CD14-positive monocyte (primary cell): ENCODE data around the gene PYCARD. TPM values are rescaled to one million over a fixed set of nuclear protein-coding genes. Genes with fewer than 3 reads are reported as not detected.
A peak's percentile ranks its signal among the peaks of the same experiment; 100 is the strongest.

ENCODE experiments used
- DNase-seq, 3 donors: peaks; one replicate each; pipeline ENCODE4 v3.0.0-alpha.2; 2011 to 2022
- H2AFZ ChIP-seq: 2 replicates; pipeline ENCODE4 v1.6.0; 2012; ENCODE audit warnings: mild to moderate bottlenecking, low read depth, low read length, inconsistent platforms; ENCODE audit not compliant: insufficient read depth, poor library complexity, severe bottlenecking
- H3K27ac ChIP-seq, 2 donors: 1 replicate in 1 of 2; 2 replicates in 1 of 2; pipeline ENCODE4 v1.5.1; 2012 to 2013; ENCODE audit warnings: low read length in 2 of 2, control low read depth in 1 of 2, inconsistent platforms in 1 of 2, low read depth in 1 of 2, mild to moderate bottlenecking in 1 of 2
- H3K27me3 ChIP-seq, 2 donors: one replicate each; pipeline versions ENCODE4 v1.6.0 to v1.6.1; 2011 to 2013; ENCODE audit warnings: low read length in 2 of 2; ENCODE audit not compliant: control insufficient read depth in 2 of 2, insufficient read depth in 2 of 2
- H3K36me3 ChIP-seq, 2 donors: replicated peaks in 1 of 2; 1 replicate in 1 of 2; 2 replicates in 1 of 2; pipeline versions ENCODE4 v1.5.1 to v1.6.1; 2012 to 2013; ENCODE audit warnings: low read length in 2 of 2, control low read depth in 1 of 2, inconsistent platforms in 1 of 2, mild to moderate bottlenecking in 1 of 2; ENCODE audit not compliant: insufficient read depth in 2 of 2, control insufficient read depth in 1 of 2
- H3K4me1 ChIP-seq, 2 donors: 1 replicate in 1 of 2; 2 replicates in 1 of 2; pipeline versions ENCODE4 v1.5.1 to v1.6.1; 2012 to 2013; ENCODE audit warnings: low read length in 2 of 2, control low read depth in 1 of 2, inconsistent platforms in 1 of 2, mild to moderate bottlenecking in 1 of 2, moderate library complexity in 1 of 2; ENCODE audit not compliant: insufficient read depth in 2 of 2, control insufficient read depth in 1 of 2
- H3K4me2 ChIP-seq: replicated peaks from 2 replicates; pipeline ENCODE3; 2012; ENCODE audit warnings: low read length, moderate library complexity, mild to moderate bottlenecking; ENCODE audit not compliant: poor library complexity, severe bottlenecking; ENCODE audit errors: extremely low read depth
- H3K4me3 ChIP-seq, 3 experiments: fragments of 200-600 bp in 1 of 3; sonication (generic) in 1 of 3; replicated peaks in 1 of 3; 1 replicate in 2 of 3; 2 replicates in 1 of 3; pipeline ENCODE4 v1.5.1; 2011 to 2013; ENCODE audit warnings: low read length in 3 of 3, mild to moderate bottlenecking in 3 of 3, control low read depth in 2 of 3, low read depth in 2 of 3, inconsistent platforms in 1 of 3, moderate library complexity in 1 of 3
- H3K79me2 ChIP-seq: 2 replicates; pipeline ENCODE4 v1.6.0; 2012; ENCODE audit warnings: mild to moderate bottlenecking, control low read depth, inconsistent platforms, low read length, moderate library complexity; ENCODE audit not compliant: insufficient read depth
- H3K9ac ChIP-seq: 2 replicates; pipeline ENCODE4 v1.6.0; 2017; ENCODE audit warnings: low read length, mild to moderate bottlenecking; ENCODE audit not compliant: insufficient read depth, poor library complexity, severe bottlenecking
- H3K9me3 ChIP-seq, 2 donors: replicated peaks in 1 of 2; 1 replicate in 1 of 2; 2 replicates in 1 of 2; pipeline versions ENCODE4 v1.5.1 to v1.6.1; 2012 to 2013; ENCODE audit warnings: low read length in 2 of 2, control low read depth in 1 of 2; ENCODE audit not compliant: control insufficient read depth in 1 of 2, insufficient read depth in 1 of 2
- H4K20me1 ChIP-seq: 2 replicates; pipeline ENCODE4 v1.6.0; 2012; ENCODE audit warnings: mild to moderate bottlenecking, low read length, control low read depth, moderate library complexity; ENCODE audit not compliant: insufficient read depth
- H3K27ac Mint-ChIP-seq, 7 donors: one replicate each; pipeline ENCODE4 v1.8.0; 2020; ENCODE audit warnings: mild to moderate bottlenecking in 7 of 7, mixed read lengths in 7 of 7, moderate library complexity in 6 of 7, inconsistent platforms in 2 of 7
- H3K27me3 Mint-ChIP-seq, 3 donors: one replicate each; pipeline ENCODE4 v1.8.0; 2021 to 2022; ENCODE audit warnings: low read depth in 3 of 3, mild to moderate bottlenecking in 3 of 3, mixed read lengths in 3 of 3, moderate library complexity in 3 of 3, inconsistent platforms in 1 of 3
- H3K36me3 Mint-ChIP-seq, 2 donors: one replicate each; pipeline ENCODE4 v1.8.0; 2020; ENCODE audit warnings: mixed read lengths in 2 of 2, inconsistent platforms in 1 of 2, mild to moderate bottlenecking in 1 of 2
- H3K4me1 Mint-ChIP-seq: one replicate; pipeline ENCODE4 v1.8.0; 2020; ENCODE audit warnings: mild to moderate bottlenecking, mixed read lengths
- H3K4me3 Mint-ChIP-seq, 2 donors: one replicate each; pipeline ENCODE4 v1.8.0; 2020; ENCODE audit warnings: mild to moderate bottlenecking in 2 of 2, mixed read lengths in 2 of 2, moderate library complexity in 1 of 2
- H3K9me3 Mint-ChIP-seq, 7 donors: one replicate each; pipeline ENCODE4 v1.8.0; 2020 to 2022; ENCODE audit warnings: mixed read lengths in 7 of 7, mild to moderate bottlenecking in 6 of 7, moderate library complexity in 6 of 7, inconsistent platforms in 2 of 7
- WGBS: methylation state at CpG from one replicate; pipeline ENCODE4 v1.1.5; 2013; ENCODE audit warnings: missing lambda C conversion rate; ENCODE audit not compliant: insufficient coverage; 5-methylcytosine and 5-hydroxymethylcytosine counted together
- intact Hi-C, 2 donors: fragments of 100-400 bp; cut with micrococcal nuclease; formaldehyde crosslinking; loops; one replicate each; pipeline versions ENCODE4 v1.15.0 to v1.15.1; 2023
- polyA plus RNA-seq, 3 donors: library from polyadenylated mRNA; depleted of rRNA in 1 of 3; unstranded in 2 of 3; stranded (reverse) in 1 of 3; fragments of 300-500 nt in 2 of 3; fragments of >200 nt in 1 of 3; fragmentation: Illumina TruSeq in 2 of 3; gene quantifications; 1 replicate in 2 of 3; 2 replicates in 1 of 3; pipeline ENCODE4 v1.2.3, GENCODE V29; 2012 to 2021
- TF ChIP-seq, protein P1 (sequence below): fragments of 200-600 bp; IDR thresholded peaks from one replicate; pipeline ENCODE4 v1.8.0; 2022; ENCODE audit warnings: antibody characterized with exemption, mild to moderate bottlenecking

The PYCARD gene
- polyA plus RNA-seq, 3 donors, result 214 to 400 (median 374) TPM

DNA sequence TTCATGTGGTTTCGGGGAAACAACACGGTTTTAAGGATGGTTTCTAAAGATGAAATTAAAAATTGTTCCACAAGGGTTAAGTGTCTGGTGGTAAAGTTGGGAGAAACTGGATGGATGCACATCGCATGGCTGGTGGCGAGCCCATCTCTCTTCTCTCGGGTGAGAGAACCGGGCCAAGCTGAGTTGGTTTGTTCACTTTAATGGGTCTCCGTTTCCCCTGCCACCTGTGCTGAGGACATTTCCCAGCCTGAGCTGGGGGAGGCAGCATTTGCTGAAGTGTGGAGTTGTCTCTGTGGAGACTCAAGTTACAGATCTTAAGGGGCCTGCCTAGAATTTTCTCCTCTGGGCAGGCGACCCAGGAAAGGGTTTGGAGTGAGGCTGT, 14.8 kb downstream of the PYCARD start:
- H3K4me3 Mint-ChIP-seq, result no peak overlapping the region
- H3K9me3 Mint-ChIP-seq, result no peaks in the 10 kb centered on the region
- 96% methylated on average over 5 of the region's 8 CpGs for WGBS
- TF ChIP-seq, protein P1, sequence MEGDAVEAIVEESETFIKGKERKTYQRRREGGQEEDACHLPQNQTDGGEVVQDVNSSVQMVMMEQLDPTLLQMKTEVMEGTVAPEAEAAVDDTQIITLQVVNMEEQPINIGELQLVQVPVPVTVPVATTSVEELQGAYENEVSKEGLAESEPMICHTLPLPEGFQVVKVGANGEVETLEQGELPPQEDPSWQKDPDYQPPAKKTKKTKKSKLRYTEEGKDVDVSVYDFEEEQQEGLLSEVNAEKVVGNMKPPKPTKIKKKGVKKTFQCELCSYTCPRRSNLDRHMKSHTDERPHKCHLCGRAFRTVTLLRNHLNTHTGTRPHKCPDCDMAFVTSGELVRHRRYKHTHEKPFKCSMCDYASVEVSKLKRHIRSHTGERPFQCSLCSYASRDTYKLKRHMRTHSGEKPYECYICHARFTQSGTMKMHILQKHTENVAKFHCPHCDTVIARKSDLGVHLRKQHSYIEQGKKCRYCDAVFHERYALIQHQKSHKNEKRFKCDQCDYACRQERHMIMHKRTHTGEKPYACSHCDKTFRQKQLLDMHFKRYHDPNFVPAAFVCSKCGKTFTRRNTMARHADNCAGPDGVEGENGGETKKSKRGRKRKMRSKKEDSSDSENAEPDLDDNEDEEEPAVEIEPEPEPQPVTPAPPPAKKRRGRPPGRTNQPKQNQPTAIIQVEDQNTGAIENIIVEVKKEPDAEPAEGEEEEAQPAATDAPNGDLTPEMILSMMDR, result no peak
- H3K9me3 ChIP-seq, result no peaks in the 10 kb centered on the region
- no peak overlapping the region for H2AFZ ChIP-seq
- H3K27ac Mint-ChIP-seq, result peak overlapping the region in 2 of 7 donors; percentile 36 to 67
- H3K4me1 Mint-ChIP-seq, result peaks cover 40% of the 10 kb centered on the region
- H3K27ac ChIP-seq, result no peak overlapping the region
- peaks cover 29% of the 10 kb centered on the region in 2 donors for H3K4me1 ChIP-seq
- no peak for DNase-seq
- no peak overlapping the region for H3K9ac ChIP-seq
- peaks cover 91 to 100% of the 10 kb centered on the region in 2 donors for H3K36me3 ChIP-seq
- no peak overlapping the region for H3K4me3 ChIP-seq
- H3K27me3 Mint-ChIP-seq, result peaks cover 0 to 2% (median 0%) of the 10 kb centered on the region in 3 donors
- H3K4me2 ChIP-seq, result no peak overlapping the region
- intact Hi-C loops, result no loop called here
- H3K27me3 ChIP-seq, result no peaks in the 10 kb centered on the region
- peaks cover 90% of the 10 kb centered on the region for H3K79me2 ChIP-seq
- H4K20me1 ChIP-seq, result peaks cover 100% of the 10 kb centered on the region
- peaks cover 93 to 100% of the 10 kb centered on the region in 2 donors for H3K36me3 Mint-ChIP-seq

DNA sequence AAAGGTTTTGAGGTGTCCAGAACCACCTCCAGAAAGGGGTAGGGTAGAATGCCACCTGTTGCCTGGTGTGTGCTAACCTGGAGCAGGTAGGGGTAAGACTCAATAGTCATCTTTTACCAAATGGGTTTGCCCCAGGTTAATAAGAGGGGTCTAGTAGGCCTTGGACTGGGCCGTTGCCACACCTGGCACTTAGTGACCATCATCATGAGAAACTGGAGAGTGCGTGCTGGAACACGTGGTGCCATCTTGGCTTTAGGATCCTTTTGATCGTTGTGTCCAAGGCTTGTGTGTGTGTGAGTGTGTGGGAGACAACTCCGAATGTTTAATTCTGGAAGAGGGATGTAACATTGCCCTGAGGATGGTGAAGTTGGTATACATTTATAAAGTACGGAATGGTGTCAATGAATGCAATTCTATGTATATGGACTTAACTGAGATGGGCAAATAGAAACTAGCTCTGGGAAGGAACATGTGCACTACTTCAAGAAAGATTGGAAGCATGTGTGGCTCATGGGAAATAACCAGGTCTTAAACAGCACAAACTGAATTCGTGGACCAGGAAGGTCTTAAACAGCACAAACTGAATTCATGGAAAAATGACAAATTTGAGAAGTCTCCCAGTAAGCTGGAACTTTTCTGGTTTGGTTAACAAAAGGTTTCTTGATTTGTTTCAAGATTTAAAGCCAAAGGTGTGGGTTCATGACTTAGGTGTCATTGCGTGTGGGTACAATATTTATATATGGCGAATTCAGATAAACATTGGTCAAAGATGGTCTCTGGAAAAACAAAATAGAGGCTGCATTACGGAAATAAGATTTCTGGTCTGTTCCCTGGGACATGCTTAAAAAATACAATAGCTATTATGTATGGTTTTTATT, 15.4 kb downstream of the PYCARD start:
- no peak for DNase-seq
- Histone ChIP-seq H3K79me2 (peaks cover 91% of the 10 kb centered on the region), H3K4me2 (peak overlapping the region; percentile 62), H3K27ac (peak overlapping the region in 1 of 2 donors; percentile 34), H2AFZ (no peak overlapping the region), H3K9ac (no peak overlapping the region), H3K36me3 (peaks cover 91 to 100% of the 10 kb centered on the region in 2 donors), H3K4me1 (peaks cover 36% of the 10 kb centered on the region in 2 donors), H3K4me3 (peak overlapping the region in 1 of 3 experiments; percentile 45), H3K27me3 (no peaks in the 10 kb centered on the region), H4K20me1 (peaks cover 100% of the 10 kb centered on the region), H3K9me3 (no peaks in the 10 kb centered on the region)
- intact Hi-C loops, result no loop called here
- TF ChIP-seq, protein P1, result no peak
- Mint-ChIP-seq H3K9me3 (no peaks in the 10 kb centered on the region), H3K36me3 (peaks cover 98 to 100% of the 10 kb centered on the region in 2 donors), H3K4me3 (no peak overlapping the region), H3K4me1 (peaks cover 46% of the 10 kb centered on the region), H3K27ac (peak overlapping the region in 4 of 7 donors; percentile 18 to 71 (median 44)), H3K27me3 (peaks cover 0 to 2% (median 0%) of the 10 kb centered on the region in 3 donors)
- 97% methylated on average over 8 of the region's 10 CpGs for WGBS
